GM23338 (cell line): ENCODE data around the gene GALNT9. TPM values are rescaled to one million over a fixed set of nuclear protein-coding genes. Genes with fewer than 3 reads are reported as not detected.

ENCODE experiments used
- ATAC-seq: fragments of 200-7000 bp; cut with Tn5 transposase; 3 replicates; pipeline ENCODE4 v1.9.1; 2020
- DNase-seq: peaks from one replicate; pipeline ENCODE4 v3.0.0-alpha.2; 2015; ENCODE audit warnings: low spot score
- H2AFZ ChIP-seq: fragments of 200-600 bp; sonication (generic); 2 replicates; pipeline ENCODE4 v1.8.0; 2016; ENCODE audit warnings: antibody characterized with exemption, mild to moderate bottlenecking, moderate library complexity
- H3F3A ChIP-seq: fragments of 200-600 bp; sonication (generic); replicated peaks from 2 replicates; pipeline ENCODE4 v1.8.0; 2017; ENCODE audit warnings: antibody characterized with exemption, mixed run types, low read depth
- H3K27ac ChIP-seq: fragments of 200-600 bp; sonication (generic); 2 replicates; pipeline ENCODE4 v1.6.1; 2016; ENCODE audit warnings: low read depth
- H3K27me3 ChIP-seq: fragments of 200-600 bp; sonication (generic); 2 replicates; pipeline ENCODE4 v1.8.0; 2016; ENCODE audit warnings: mild to moderate bottlenecking, mixed run types, moderate library complexity; ENCODE audit not compliant: insufficient read depth
- H3K36me3 ChIP-seq: fragments of 200-600 bp; sonication (generic); 2 replicates; pipeline ENCODE4 v1.8.0; 2016; ENCODE audit warnings: mild to moderate bottlenecking; ENCODE audit not compliant: insufficient read depth
- H3K4me1 ChIP-seq: fragments of 200-600 bp; sonication (generic); 2 replicates; pipeline ENCODE4 v1.8.0; 2016; ENCODE audit warnings: mild to moderate bottlenecking, moderate library complexity; ENCODE audit not compliant: insufficient read depth
- H3K4me2 ChIP-seq: fragments of 200-600 bp; sonication (generic); 2 replicates; pipeline ENCODE4 v1.7.1; 2017; ENCODE audit warnings: mixed run types
- H3K4me3 ChIP-seq: fragments of 200-600 bp; sonication (generic); 2 replicates; pipeline ENCODE4 v1.6.1; 2016; ENCODE audit warnings: mixed run types
- H3K79me2 ChIP-seq: fragments of 200-600 bp; sonication (generic); replicated peaks from 2 replicates; pipeline ENCODE4 v1.8.0; 2017; ENCODE audit warnings: mild to moderate bottlenecking; ENCODE audit not compliant: insufficient read depth
- H3K9me2 ChIP-seq: fragments of 200-600 bp; sonication (generic); 2 replicates; pipeline ENCODE4 v1.8.0; 2017; ENCODE audit not compliant: insufficient read depth
- H4K20me1 ChIP-seq: fragments of 200-600 bp; sonication (generic); replicated peaks from 2 replicates; pipeline ENCODE4 v1.8.0; 2017; ENCODE audit warnings: mild to moderate bottlenecking; ENCODE audit not compliant: insufficient read depth
- H3K27ac Mint-ChIP-seq: 2 replicates; pipeline ENCODE4 v1.8.0; 2020; ENCODE audit warnings: inconsistent platforms, mild to moderate bottlenecking, moderate library complexity, mixed read lengths
- H3K27me3 Mint-ChIP-seq: 3 replicates; pipeline ENCODE4 v1.8.0; 2022; ENCODE audit warnings: low read depth, mild to moderate bottlenecking, moderate library complexity, mixed read lengths, inconsistent platforms; ENCODE audit not compliant: insufficient read depth, poor library complexity
- H3K36me3 Mint-ChIP-seq: 3 replicates; pipeline ENCODE4 v1.8.0; 2021; ENCODE audit warnings: low read depth, mild to moderate bottlenecking, inconsistent platforms, moderate library complexity, mixed read lengths
- H3K4me1 Mint-ChIP-seq: 3 replicates; pipeline ENCODE4 v1.8.0; 2020; ENCODE audit warnings: mild to moderate bottlenecking, inconsistent platforms, mixed read lengths
- H3K4me3 Mint-ChIP-seq: 3 replicates; pipeline ENCODE4 v1.8.0; 2021; ENCODE audit warnings: moderate library complexity, mild to moderate bottlenecking, inconsistent platforms, mixed read lengths
- H3K9me3 Mint-ChIP-seq: 3 replicates; pipeline ENCODE4 v1.8.0; 2020; ENCODE audit warnings: moderate library complexity, mild to moderate bottlenecking, inconsistent platforms, mixed read lengths
- CREB1 ChIP-seq: fragments of 250-450 bp; sonication (Bioruptor Pico); IDR thresholded peaks from 2 replicates; pipeline ENCODE4 v1.5.0; 2020; ENCODE audit warnings: low read depth, mild to moderate bottlenecking, moderate library complexity
- EZH2 ChIP-seq: fragments of 200-600 bp; sonication (generic); IDR thresholded peaks from one replicate; pipeline ENCODE4 v1.8.0; 2017; ENCODE audit warnings: antibody characterized with exemption, mild to moderate bottlenecking, low read depth; ENCODE audit not compliant: unreplicated experiment
- EZH2phosphoT487 ChIP-seq: fragments of 200-600 bp; sonication (generic); IDR thresholded peaks from one replicate; pipeline ENCODE4 v1.8.1; 2018; ENCODE audit warnings: antibody characterized with exemption; ENCODE audit not compliant: unreplicated experiment
- JUNB ChIP-seq: IDR thresholded peaks from one replicate; pipeline ENCODE4 v1.6.1; 2016; ENCODE audit warnings: antibody characterized with exemption; ENCODE audit not compliant: unreplicated experiment
- NANOG ChIP-seq: IDR thresholded peaks from 2 replicates; pipeline ENCODE4 v1.6.1; 2016; ENCODE audit warnings: antibody characterized with exemption, borderline replicate concordance
- POLR2AphosphoS5 ChIP-seq: IDR thresholded peaks from 2 replicates; pipeline ENCODE4 v1.6.1; 2016; ENCODE audit warnings: antibody characterized with exemption, low read depth
- STAT1 ChIP-seq: IDR thresholded peaks from one replicate; pipeline ENCODE4 v1.6.1; 2016; ENCODE audit warnings: antibody characterized with exemption; ENCODE audit not compliant: unreplicated experiment
- ZNF114 ChIP-seq: fragments of 250-450 bp; sonication (Bioruptor Pico); IDR thresholded peaks from 2 replicates; pipeline ENCODE4 v1.5.0; 2020; ENCODE audit warnings: mild to moderate bottlenecking, moderate library complexity
- ZNF331 ChIP-seq: fragments of 250-450 bp; sonication (Bioruptor Pico); IDR thresholded peaks from 2 replicates; pipeline ENCODE4 v1.5.0; 2020; ENCODE audit warnings: low read depth, mild to moderate bottlenecking, moderate library complexity
- polyA plus RNA-seq: library from polyadenylated mRNA; unstranded; fragments of >200 nt; fragmentation: Nextera tagmentation; extraction: Ambion mirVana; gene quantifications from 2 replicates; pipeline ENCODE4 v1.2.1, GENCODE V29; 2016
- total RNA-seq: library from RNA; depleted of rRNA; stranded (reverse); fragments of >200 nt; shearing (Covaris generic); gene quantifications from 2 replicates; pipeline ENCODE4 v1.2.3, GENCODE V29; 2014
- TF ChIP-seq, protein P1 (sequence below), 2 experiments: fragments of 200-600 bp in 1 of 2; sonication (generic) in 1 of 2; conservative IDR thresholded peaks; 2 replicates each; pipeline versions ENCODE4 v1.5.1 to v1.6.1; 2016 to 2017; ENCODE audit warnings: antibody characterized with exemption in 2 of 2, low read depth in 2 of 2, mild to moderate bottlenecking in 2 of 2, moderate library complexity in 1 of 2
- TF ChIP-seq, protein P2 (sequence below): IDR thresholded peaks from one replicate; pipeline ENCODE4 v1.6.1; 2018; ENCODE audit warnings: antibody characterized with exemption; ENCODE audit not compliant: unreplicated experiment
- TF ChIP-seq, protein P3 (sequence below): IDR thresholded peaks from 2 replicates; pipeline ENCODE4 v1.6.1; 2016; ENCODE audit warnings: antibody characterized with exemption
- TF ChIP-seq, protein P4 (sequence below): fragments of 250-450 bp; sonication (Bioruptor Pico); IDR thresholded peaks from 2 replicates; pipeline ENCODE4 v1.5.0; 2020; ENCODE audit warnings: mild to moderate bottlenecking, moderate library complexity

Gene GALNT9
- total and polyA plus RNA-seq, 2 experiments from 2014 or later = 0.81 to 2.5 TPM

DNA sequence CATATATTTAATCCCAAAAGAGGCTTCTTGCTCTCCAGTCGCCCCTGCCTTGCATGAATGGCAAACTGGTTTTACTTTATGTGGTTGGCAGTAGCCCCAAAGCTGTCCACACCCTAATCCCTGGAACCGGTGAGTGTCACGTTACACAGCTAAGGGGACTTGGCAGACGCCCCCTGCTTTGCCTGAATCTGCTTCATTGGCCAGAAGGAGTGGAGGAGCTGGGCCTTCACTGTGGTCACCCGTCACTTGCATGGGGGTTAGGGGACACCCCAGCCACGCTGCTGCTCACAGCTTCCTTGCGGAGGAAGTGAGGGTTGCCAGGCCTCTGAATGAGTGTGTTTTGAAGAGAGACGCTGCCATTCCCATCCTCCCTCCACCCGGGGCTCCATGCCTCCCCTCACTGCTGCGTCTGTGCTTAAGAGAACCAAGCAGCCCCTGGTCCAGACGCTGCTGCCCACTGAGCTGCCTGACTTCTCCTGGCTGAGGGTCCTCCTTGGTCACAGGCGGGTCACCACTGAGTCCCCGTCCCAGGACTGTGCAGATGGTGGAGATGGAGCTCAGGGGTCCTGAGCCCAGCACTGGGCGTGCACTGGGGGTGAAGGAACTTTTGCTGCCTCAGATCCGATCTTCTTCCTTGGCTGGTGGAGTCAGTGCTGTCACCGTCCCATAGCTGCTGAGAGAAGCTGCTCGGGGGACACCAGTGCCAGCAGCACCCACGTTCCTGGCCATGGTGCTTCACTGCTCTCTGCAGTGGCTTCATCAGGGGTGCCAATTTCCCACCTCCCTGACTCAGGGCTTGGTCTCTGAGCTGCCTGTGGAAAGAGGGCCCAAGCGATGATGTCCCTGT lies 39.8 kb downstream of the GALNT9 start:
- Mint-ChIP-seq H3K27me3 (peaks cover 13% of the 10 kb centered on the region), H3K4me3 (no peak overlapping the region), H3K4me1 (peaks cover 19% of the 10 kb centered on the region), H3K9me3 (peaks cover 10% of the 10 kb centered on the region), H3K27ac (no peak overlapping the region), H3K36me3 (peaks cover 2% of the 10 kb centered on the region; the same call in 1 of the 3 replicates)
- Histone ChIP-seq H3K27ac (no peak overlapping the region), H3K4me3 (no peak overlapping the region), H3K4me1 (peaks cover 4% of the 10 kb centered on the region; the same call in 1 of the 2 replicates), H3K4me2 (no peak overlapping the region), H3K27me3 (no peaks in the 10 kb centered on the region), H4K20me1 (no peaks in the 10 kb centered on the region), H3K36me3 (no peaks in the 10 kb centered on the region), H3K9me2 (no peaks in the 10 kb centered on the region), H2AFZ (no peak overlapping the region), H3K79me2 (no peaks in the 10 kb centered on the region), H3F3A (peaks cover under 1% of the 10 kb centered on the region; the same call in 1 of the 2 replicates)
- TF ChIP-seq NANOG (no peak), STAT1 (no peak), ZNF114 (CRISPR knock-in tag) (no peak), CREB1 (CRISPR knock-in tag) (no peak), EZH2 (no peak), POLR2AphosphoS5 (no peak), JUNB (no peak), ZNF331 (CRISPR knock-in tag) (no peak), EZH2phosphoT487 (no peak)
- TF ChIP-seq, protein P1, sequence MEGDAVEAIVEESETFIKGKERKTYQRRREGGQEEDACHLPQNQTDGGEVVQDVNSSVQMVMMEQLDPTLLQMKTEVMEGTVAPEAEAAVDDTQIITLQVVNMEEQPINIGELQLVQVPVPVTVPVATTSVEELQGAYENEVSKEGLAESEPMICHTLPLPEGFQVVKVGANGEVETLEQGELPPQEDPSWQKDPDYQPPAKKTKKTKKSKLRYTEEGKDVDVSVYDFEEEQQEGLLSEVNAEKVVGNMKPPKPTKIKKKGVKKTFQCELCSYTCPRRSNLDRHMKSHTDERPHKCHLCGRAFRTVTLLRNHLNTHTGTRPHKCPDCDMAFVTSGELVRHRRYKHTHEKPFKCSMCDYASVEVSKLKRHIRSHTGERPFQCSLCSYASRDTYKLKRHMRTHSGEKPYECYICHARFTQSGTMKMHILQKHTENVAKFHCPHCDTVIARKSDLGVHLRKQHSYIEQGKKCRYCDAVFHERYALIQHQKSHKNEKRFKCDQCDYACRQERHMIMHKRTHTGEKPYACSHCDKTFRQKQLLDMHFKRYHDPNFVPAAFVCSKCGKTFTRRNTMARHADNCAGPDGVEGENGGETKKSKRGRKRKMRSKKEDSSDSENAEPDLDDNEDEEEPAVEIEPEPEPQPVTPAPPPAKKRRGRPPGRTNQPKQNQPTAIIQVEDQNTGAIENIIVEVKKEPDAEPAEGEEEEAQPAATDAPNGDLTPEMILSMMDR (conservative IDR thresholded peaks at IDR 0.05; ENCODE audit: low read depth in 2 of 2) = no peak
- TF ChIP-seq, protein P2, sequence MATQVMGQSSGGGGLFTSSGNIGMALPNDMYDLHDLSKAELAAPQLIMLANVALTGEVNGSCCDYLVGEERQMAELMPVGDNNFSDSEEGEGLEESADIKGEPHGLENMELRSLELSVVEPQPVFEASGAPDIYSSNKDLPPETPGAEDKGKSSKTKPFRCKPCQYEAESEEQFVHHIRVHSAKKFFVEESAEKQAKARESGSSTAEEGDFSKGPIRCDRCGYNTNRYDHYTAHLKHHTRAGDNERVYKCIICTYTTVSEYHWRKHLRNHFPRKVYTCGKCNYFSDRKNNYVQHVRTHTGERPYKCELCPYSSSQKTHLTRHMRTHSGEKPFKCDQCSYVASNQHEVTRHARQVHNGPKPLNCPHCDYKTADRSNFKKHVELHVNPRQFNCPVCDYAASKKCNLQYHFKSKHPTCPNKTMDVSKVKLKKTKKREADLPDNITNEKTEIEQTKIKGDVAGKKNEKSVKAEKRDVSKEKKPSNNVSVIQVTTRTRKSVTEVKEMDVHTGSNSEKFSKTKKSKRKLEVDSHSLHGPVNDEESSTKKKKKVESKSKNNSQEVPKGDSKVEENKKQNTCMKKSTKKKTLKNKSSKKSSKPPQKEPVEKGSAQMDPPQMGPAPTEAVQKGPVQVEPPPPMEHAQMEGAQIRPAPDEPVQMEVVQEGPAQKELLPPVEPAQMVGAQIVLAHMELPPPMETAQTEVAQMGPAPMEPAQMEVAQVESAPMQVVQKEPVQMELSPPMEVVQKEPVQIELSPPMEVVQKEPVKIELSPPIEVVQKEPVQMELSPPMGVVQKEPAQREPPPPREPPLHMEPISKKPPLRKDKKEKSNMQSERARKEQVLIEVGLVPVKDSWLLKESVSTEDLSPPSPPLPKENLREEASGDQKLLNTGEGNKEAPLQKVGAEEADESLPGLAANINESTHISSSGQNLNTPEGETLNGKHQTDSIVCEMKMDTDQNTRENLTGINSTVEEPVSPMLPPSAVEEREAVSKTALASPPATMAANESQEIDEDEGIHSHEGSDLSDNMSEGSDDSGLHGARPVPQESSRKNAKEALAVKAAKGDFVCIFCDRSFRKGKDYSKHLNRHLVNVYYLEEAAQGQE = no peak
- TF ChIP-seq, protein P3, sequence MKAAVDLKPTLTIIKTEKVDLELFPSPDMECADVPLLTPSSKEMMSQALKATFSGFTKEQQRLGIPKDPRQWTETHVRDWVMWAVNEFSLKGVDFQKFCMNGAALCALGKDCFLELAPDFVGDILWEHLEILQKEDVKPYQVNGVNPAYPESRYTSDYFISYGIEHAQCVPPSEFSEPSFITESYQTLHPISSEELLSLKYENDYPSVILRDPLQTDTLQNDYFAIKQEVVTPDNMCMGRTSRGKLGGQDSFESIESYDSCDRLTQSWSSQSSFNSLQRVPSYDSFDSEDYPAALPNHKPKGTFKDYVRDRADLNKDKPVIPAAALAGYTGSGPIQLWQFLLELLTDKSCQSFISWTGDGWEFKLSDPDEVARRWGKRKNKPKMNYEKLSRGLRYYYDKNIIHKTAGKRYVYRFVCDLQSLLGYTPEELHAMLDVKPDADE = no peak
- TF ChIP-seq, protein P4, sequence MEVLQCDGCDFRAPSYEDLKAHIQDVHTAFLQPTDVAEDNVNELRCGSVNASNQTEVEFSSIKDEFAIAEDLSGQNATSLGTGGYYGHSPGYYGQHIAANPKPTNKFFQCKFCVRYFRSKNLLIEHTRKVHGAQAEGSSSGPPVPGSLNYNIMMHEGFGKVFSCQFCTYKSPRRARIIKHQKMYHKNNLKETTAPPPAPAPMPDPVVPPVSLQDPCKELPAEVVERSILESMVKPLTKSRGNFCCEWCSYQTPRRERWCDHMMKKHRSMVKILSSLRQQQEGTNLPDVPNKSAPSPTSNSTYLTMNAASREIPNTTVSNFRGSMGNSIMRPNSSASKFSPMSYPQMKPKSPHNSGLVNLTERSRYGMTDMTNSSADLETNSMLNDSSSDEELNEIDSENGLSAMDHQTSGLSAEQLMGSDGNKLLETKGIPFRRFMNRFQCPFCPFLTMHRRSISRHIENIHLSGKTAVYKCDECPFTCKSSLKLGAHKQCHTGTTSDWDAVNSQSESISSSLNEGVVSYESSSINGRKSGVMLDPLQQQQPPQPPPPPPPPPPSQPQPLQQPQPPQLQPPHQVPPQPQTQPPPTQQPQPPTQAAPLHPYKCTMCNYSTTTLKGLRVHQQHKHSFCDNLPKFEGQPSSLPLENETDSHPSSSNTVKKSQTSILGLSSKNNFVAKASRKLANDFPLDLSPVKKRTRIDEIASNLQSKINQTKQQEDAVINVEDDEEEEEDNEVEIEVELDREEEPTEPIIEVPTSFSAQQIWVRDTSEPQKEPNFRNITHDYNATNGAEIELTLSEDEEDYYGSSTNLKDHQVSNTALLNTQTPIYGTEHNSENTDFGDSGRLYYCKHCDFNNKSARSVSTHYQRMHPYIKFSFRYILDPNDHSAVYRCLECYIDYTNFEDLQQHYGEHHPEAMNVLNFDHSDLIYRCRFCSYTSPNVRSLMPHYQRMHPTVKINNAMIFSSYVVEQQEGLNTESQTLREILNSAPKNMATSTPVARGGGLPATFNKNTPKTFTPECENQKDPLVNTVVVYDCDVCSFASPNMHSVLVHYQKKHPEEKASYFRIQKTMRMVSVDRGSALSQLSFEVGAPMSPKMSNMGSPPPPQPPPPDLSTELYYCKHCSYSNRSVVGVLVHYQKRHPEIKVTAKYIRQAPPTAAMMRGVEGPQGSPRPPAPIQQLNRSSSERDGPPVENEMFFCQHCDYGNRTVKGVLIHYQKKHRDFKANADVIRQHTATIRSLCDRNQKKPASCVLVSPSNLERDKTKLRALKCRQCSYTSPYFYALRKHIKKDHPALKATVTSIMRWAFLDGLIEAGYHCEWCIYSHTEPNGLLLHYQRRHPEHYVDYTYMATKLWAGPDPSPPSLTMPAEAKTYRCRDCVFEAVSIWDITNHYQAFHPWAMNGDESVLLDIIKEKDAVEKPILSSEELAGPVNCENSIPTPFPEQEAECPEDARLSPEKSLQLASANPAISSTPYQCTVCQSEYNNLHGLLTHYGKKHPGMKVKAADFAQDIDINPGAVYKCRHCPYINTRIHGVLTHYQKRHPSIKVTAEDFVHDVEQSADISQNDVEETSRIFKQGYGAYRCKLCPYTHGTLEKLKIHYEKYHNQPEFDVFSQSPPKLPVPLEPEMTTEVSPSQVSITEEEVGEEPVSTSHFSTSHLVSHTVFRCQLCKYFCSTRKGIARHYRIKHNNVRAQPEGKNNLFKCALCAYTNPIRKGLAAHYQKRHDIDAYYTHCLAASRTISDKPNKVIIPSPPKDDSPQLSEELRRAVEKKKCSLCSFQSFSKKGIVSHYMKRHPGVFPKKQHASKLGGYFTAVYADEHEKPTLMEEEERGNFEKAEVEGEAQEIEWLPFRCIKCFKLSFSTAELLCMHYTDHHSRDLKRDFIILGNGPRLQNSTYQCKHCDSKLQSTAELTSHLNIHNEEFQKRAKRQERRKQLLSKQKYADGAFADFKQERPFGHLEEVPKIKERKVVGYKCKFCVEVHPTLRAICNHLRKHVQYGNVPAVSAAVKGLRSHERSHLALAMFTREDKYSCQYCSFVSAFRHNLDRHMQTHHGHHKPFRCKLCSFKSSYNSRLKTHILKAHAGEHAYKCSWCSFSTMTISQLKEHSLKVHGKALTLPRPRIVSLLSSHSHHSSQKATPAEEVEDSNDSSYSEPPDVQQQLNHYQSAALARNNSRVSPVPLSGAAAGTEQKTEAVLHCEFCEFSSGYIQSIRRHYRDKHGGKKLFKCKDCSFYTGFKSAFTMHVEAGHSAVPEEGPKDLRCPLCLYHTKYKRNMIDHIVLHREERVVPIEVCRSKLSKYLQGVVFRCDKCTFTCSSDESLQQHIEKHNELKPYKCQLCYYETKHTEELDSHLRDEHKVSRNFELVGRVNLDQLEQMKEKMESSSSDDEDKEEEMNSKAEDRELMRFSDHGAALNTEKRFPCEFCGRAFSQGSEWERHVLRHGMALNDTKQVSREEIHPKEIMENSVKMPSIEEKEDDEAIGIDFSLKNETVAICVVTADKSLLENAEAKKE (CRISPR knock-in tag) = no peak
- ATAC-seq (peak; percentile 23), DNase-seq (no peak)
